ENCODE data around the gene MLST8.
A peak's percentile ranks its signal among the peaks of the same experiment; 100 is the strongest.

The MLST8 gene

GRCh38 chr16:2195322-2196161 lies 9.7 kb upstream of the MLST8 start (continued):
- TF ChIP-seq ZNF776 (tag by site-specific recombination; IDR thresholded peaks at IDR 0.05; ENCODE audit: borderline replicate concordance) (no peak), ZFP37 (tag by site-specific recombination; IDR thresholded peaks at IDR 0.05) (no peak), REPIN1 (tag by site-specific recombination; IDR thresholded peaks at IDR 0.05; ENCODE audit: low read depth) (no peak), ZBTB8A (tag by site-specific recombination; IDR thresholded peaks at IDR 0.05) (peak; percentile 70), ZNF501 (tag by site-specific recombination; IDR thresholded peaks at IDR 0.05) (no peak), ZNF514 (tag by site-specific recombination; IDR thresholded peaks at IDR 0.05) (no peak), PRDM2 (tag by site-specific recombination; IDR thresholded peaks at IDR 0.05; ENCODE audit: borderline replicate concordance) (no peak), ZNF701 (tag by site-specific recombination; IDR thresholded peaks at IDR 0.05) (no peak), ZNF610 (tag by site-specific recombination; IDR thresholded peaks at IDR 0.05; ENCODE audit: borderline replicate concordance) (no peak), ZNF274 (IDR thresholded peaks at IDR 0.05; ENCODE audit: low read length) (no peak), ZNF274 (tag by site-specific recombination; IDR thresholded peaks at IDR 0.05; ENCODE audit: borderline replicate concordance) (no peak), ZNF223 (tag by site-specific recombination; IDR thresholded peaks at IDR 0.05) (no peak), ZNF449 (tag by site-specific recombination; IDR thresholded peaks at IDR 0.05) (no peak), ZNF398 (tag by site-specific recombination; IDR thresholded peaks at IDR 0.05) (peak; percentile 68), SCRT1 (tag by site-specific recombination; IDR thresholded peaks at IDR 0.05; ENCODE audit: borderline replicate concordance) (no peak), ZNF311 (tag by site-specific recombination; IDR thresholded peaks at IDR 0.05; ENCODE audit: borderline replicate concordance) (no peak), ZNF677 (tag by site-specific recombination; IDR thresholded peaks at IDR 0.05) (no peak), ZNF560 (tag by site-specific recombination; IDR thresholded peaks at IDR 0.05; ENCODE audit: borderline replicate concordance) (no peak), ZEB2 (tag by site-specific recombination; IDR thresholded peaks at IDR 0.05) (no peak), ZNF621 (tag by site-specific recombination; IDR thresholded peaks at IDR 0.05) (no peak), ZNF548 (tag by site-specific recombination; IDR thresholded peaks at IDR 0.05) (no peak), ZNF518A (tag by site-specific recombination; conservative IDR thresholded peaks at IDR 0.05; ENCODE audit: low read depth) (no peak), ZNF629 (tag by site-specific recombination; IDR thresholded peaks at IDR 0.05) (no peak), GLIS1 (tag by site-specific recombination; IDR thresholded peaks at IDR 0.05) (peak; percentile 97)

Data from HEK293 (cell line).